HEK293 (cell line): ENCODE data around the gene SLC22A13.

Experiments
- CTCF ChIA-PET: fragments of 350-600 bp; formaldehyde crosslinking; extraction: SDS; loops from one replicate; lab custom pipeline; 2021; ENCODE audit warnings: antibody characterized with exemption; lab: Yijun Ruan, JAX
- POLR2A ChIA-PET: fragments of 300-600 bp; formaldehyde crosslinking; extraction: SDS; loops from one replicate; lab custom pipeline; 2020; ENCODE audit warnings: antibody characterized with exemption, inconsistent platforms; lab: Yijun Ruan, JAX
- H3K27ac ChIP-seq: fragments of 200-500 bp; sonication (Bioruptor generic); 2 replicates; pipeline ENCODE4 v1.5.1; 2014; ENCODE audit warnings: low read depth, low read length, control low read depth, inconsistent platforms; ENCODE audit errors: extremely low read depth
- H3K36me3 ChIP-seq, 2 experiments: fragments of 200-500 bp in 1 of 2; sonication (Bioruptor generic) in 1 of 2; 1 replicate in 1 of 2; 2 replicates in 1 of 2; pipeline ENCODE4 v1.5.1; 2014 to 2017; ENCODE audit warnings: inconsistent platforms in 2 of 2, low read length in 2 of 2; ENCODE audit not compliant: control insufficient read depth in 2 of 2, insufficient read depth in 1 of 2
- H3K4me1 ChIP-seq: fragments of 200-500 bp; sonication (Bioruptor generic); 2 replicates; pipeline ENCODE4 v1.5.1; 2014; ENCODE audit warnings: mild to moderate bottlenecking, low read length, inconsistent platforms; ENCODE audit not compliant: control insufficient read depth, insufficient read depth
- H3K4me3 ChIP-seq: 2 replicates; pipeline ENCODE4 v1.5.1; 2011; ENCODE audit warnings: low read depth, mild to moderate bottlenecking, control low read depth, low read length, moderate library complexity
- H3K9me3 ChIP-seq: fragments of 200-500 bp; sonication (Bioruptor generic); 2 replicates; pipeline ENCODE4 v1.5.1; 2014; ENCODE audit warnings: low read depth, low read length, inconsistent platforms; ENCODE audit not compliant: control insufficient read depth, insufficient read depth
- AEBP2 ChIP-seq: fragments of 450-650 bp; formaldehyde crosslinking; IDR thresholded peaks from 2 replicates; pipeline ENCODE4 v1.5.1; 2016; ENCODE audit warnings: missing biosample characterization, missing genetic modification characterization, borderline replicate concordance
- ELK4 ChIP-seq: IDR thresholded peaks from 2 replicates; pipeline ENCODE4 v1.6.1; 2011; ENCODE audit warnings: mild to moderate bottlenecking, low read depth, low read length, borderline replicate concordance
- GLIS2 ChIP-seq: fragments of 450-650 bp; formaldehyde crosslinking; IDR thresholded peaks from 2 replicates; pipeline ENCODE4 v1.5.1; 2016; ENCODE audit warnings: missing biosample characterization, missing genetic modification characterization
- KLF17 ChIP-seq: fragments of 450-650 bp; formaldehyde crosslinking; IDR thresholded peaks from 2 replicates; pipeline ENCODE4 v1.5.1; 2016; ENCODE audit warnings: missing biosample characterization, missing genetic modification characterization
- SP2 ChIP-seq: fragments of 450-650 bp; formaldehyde crosslinking; IDR thresholded peaks from 2 replicates; pipeline ENCODE4 v1.5.1; 2016; ENCODE audit warnings: missing biosample characterization, missing genetic modification characterization
- ZFP37 ChIP-seq: fragments of 450-650 bp; formaldehyde crosslinking; IDR thresholded peaks from 2 replicates; pipeline ENCODE4 v1.5.1; 2016; ENCODE audit warnings: missing biosample characterization, missing genetic modification characterization
- ZNF239 ChIP-seq: fragments of 450-650 bp; formaldehyde crosslinking; IDR thresholded peaks from 2 replicates; pipeline ENCODE4 v1.5.1; 2016; ENCODE audit warnings: missing biosample characterization, missing genetic modification characterization
- ZNF311 ChIP-seq: fragments of 450-650 bp; formaldehyde crosslinking; IDR thresholded peaks from 2 replicates; pipeline ENCODE4 v1.5.1; 2017; ENCODE audit warnings: missing biosample characterization, missing genetic modification characterization, borderline replicate concordance
- ZNF335 ChIP-seq: fragments of 450-650 bp; formaldehyde crosslinking; conservative IDR thresholded peaks from 2 replicates; pipeline ENCODE4 v1.5.1; 2016; ENCODE audit warnings: missing biosample characterization, missing genetic modification characterization
- ZNF350 ChIP-seq: fragments of 450-650 bp; formaldehyde crosslinking; IDR thresholded peaks from 2 replicates; pipeline ENCODE4 v1.5.0; 2017; ENCODE audit warnings: missing biosample characterization, mild to moderate bottlenecking, missing genetic modification characterization
- ZNF449 ChIP-seq: fragments of 450-650 bp; formaldehyde crosslinking; IDR thresholded peaks from 2 replicates; pipeline ENCODE4 v1.5.1; 2017; ENCODE audit warnings: missing biosample characterization, mild to moderate bottlenecking, missing genetic modification characterization, moderate library complexity
- ZNF518A ChIP-seq: fragments of 450-650 bp; formaldehyde crosslinking; conservative IDR thresholded peaks from 2 replicates; pipeline ENCODE4 v1.5.1; 2016; ENCODE audit warnings: low read depth, missing biosample characterization, missing genetic modification characterization
- ZNF555 ChIP-seq: fragments of 450-650 bp; formaldehyde crosslinking; conservative IDR thresholded peaks from 2 replicates; pipeline ENCODE4 v1.5.1; 2017; ENCODE audit warnings: missing biosample characterization, mild to moderate bottlenecking, missing genetic modification characterization, inconsistent platforms
- ZNF600 ChIP-seq: fragments of 450-650 bp; formaldehyde crosslinking; IDR thresholded peaks from 2 replicates; pipeline ENCODE4 v1.5.1; 2016; ENCODE audit warnings: missing biosample characterization, missing genetic modification characterization
- ZNF623 ChIP-seq: fragments of 450-650 bp; formaldehyde crosslinking; IDR thresholded peaks from 2 replicates; pipeline ENCODE4 v1.5.1; 2016; ENCODE audit warnings: missing biosample characterization, missing genetic modification characterization
- ZNF639 ChIP-seq: fragments of 450-650 bp; formaldehyde crosslinking; IDR thresholded peaks from 2 replicates; pipeline ENCODE4 v1.5.1; 2016; ENCODE audit warnings: missing biosample characterization, missing genetic modification characterization
- ZNF654 ChIP-seq: fragments of 450-650 bp; formaldehyde crosslinking; IDR thresholded peaks from 2 replicates; pipeline ENCODE4 v1.5.1; 2016; ENCODE audit warnings: low read depth, missing biosample characterization, missing genetic modification characterization
- ZNF660 ChIP-seq: fragments of 450-650 bp; IDR thresholded peaks from 2 replicates; pipeline ENCODE4 v1.5.1; 2018; ENCODE audit warnings: missing biosample characterization, mild to moderate bottlenecking, missing genetic modification characterization
- ZNF776 ChIP-seq: fragments of 450-650 bp; formaldehyde crosslinking; IDR thresholded peaks from 2 replicates; pipeline ENCODE4 v1.5.0; 2017; ENCODE audit warnings: missing biosample characterization, missing genetic modification characterization, borderline replicate concordance
- ZNF777 ChIP-seq: fragments of 450-650 bp; formaldehyde crosslinking; IDR thresholded peaks from 2 replicates; pipeline ENCODE4 v1.5.1; 2017; ENCODE audit warnings: missing biosample characterization, missing genetic modification characterization, borderline replicate concordance
- ZNF830 ChIP-seq: fragments of 450-650 bp; IDR thresholded peaks from 2 replicates; pipeline ENCODE4 v1.5.0; 2018; ENCODE audit warnings: missing biosample characterization, missing genetic modification characterization, low read depth, mild to moderate bottlenecking, moderate library complexity
- ZNF837 ChIP-seq: fragments of 450-650 bp; formaldehyde crosslinking; IDR thresholded peaks from 2 replicates; pipeline ENCODE4 v1.5.1; 2016; ENCODE audit warnings: missing biosample characterization, missing genetic modification characterization
- ZXDB ChIP-seq: fragments of 450-650 bp; formaldehyde crosslinking; IDR thresholded peaks from 2 replicates; pipeline ENCODE4 v1.5.1; 2016; ENCODE audit warnings: missing biosample characterization, missing genetic modification characterization
- TF ChIP-seq, protein P1 (sequence below): fragments of 450-650 bp; formaldehyde crosslinking; IDR thresholded peaks from 2 replicates; pipeline ENCODE4 v1.5.1; 2016; ENCODE audit warnings: missing biosample characterization, missing genetic modification characterization

Gene SLC22A13

GRCh38 chr3:38266810-38267209, 1.2 kb downstream of the SLC22A13 start:
- POLR2A ChIA-PET: no interaction called here
- H3K4me3 ChIP-seq: no peak overlapping the region
- no peaks in the 10 kb centered on the region for H3K4me1 ChIP-seq
- no peaks in the 10 kb centered on the region for H3K36me3 ChIP-seq
- no peak overlapping the region for H3K27ac ChIP-seq
- TF ChIP-seq ZNF837: no peak
- TF ChIP-seq ZNF660 (tag by site-specific recombination): no peak
- no peak for TF ChIP-seq ZNF518A
- no peak for TF ChIP-seq ZFP37 (tag by site-specific recombination)
- TF ChIP-seq ZXDB (tag by site-specific recombination): no peak
- TF ChIP-seq KLF17 (tag by site-specific recombination): no peak
- no peak for TF ChIP-seq ZNF777 (tag by site-specific recombination)
- no peak for TF ChIP-seq AEBP2 (tag by site-specific recombination)
- no peak for TF ChIP-seq ZNF449 (tag by site-specific recombination)
- no peak for TF ChIP-seq ZNF623 (tag by site-specific recombination)
- no peak for TF ChIP-seq GLIS2 (tag by site-specific recombination)
- TF ChIP-seq ZNF555 (tag by site-specific recombination): no peak
- no peak for TF ChIP-seq ZNF639 (tag by site-specific recombination)
- no peak for TF ChIP-seq ZNF776
- TF ChIP-seq, all 188 proteins: peak for 0
- H3K9me3 ChIP-seq: no peaks in the 10 kb centered on the region
- CTCF ChIA-PET: no interaction called here

DNA sequence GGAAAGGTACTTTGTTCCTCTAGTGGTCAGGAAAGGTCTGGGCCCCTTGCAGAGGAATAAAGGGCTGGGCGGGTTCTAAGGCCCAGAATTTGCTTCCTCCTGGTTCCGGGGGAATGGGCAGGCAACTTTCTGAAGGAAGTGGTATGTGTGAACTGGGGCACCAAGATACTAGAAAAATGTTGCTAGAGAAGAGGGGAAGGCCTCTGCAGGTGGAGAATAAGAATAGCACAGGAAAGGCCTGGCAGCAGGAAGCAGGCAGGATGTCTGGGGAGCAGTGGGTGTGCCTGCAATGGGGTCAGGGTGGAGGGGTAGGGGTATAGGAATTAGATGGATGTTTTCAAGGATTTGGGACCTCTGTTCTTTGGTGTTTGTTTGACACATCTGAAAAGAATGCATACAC, 2.0 kb downstream of the SLC22A13 start:
- CTCF ChIA-PET: no interaction called here
- Histone ChIP-seq H3K4me3 (no peak overlapping the region), H3K36me3 (no peaks in the 10 kb centered on the region), H3K4me1 (no peaks in the 10 kb centered on the region), H3K9me3 (no peaks in the 10 kb centered on the region), H3K27ac (no peak overlapping the region)
- POLR2A ChIA-PET: no interaction called here
- TF ChIP-seq, protein P1, sequence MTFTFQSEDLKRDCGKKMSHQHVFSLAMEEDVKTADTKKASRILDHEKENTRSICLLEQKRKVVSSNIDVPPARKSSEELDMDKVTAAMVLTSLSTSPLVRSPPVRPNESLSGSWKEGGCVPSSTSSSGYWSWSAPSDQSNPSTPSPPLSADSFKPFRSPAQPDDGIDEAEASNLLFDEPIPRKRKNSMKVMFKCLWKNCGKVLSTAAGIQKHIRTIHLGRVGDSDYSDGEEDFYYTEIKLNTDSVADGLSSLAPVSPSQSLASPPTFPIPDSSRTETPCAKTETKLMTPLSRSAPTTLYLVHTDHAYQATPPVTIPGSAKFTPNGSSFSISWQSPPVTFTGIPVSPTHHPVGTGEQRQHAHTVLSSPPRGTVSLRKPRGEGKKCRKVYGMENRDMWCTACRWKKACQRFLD: no peak
- TF ChIP-seq ZNF600 (tag by site-specific recombination) (no peak), SP2 (no peak), ZNF239 (no peak), ZNF830 (tag by site-specific recombination) (no peak), ZNF350 (no peak), ZXDB (tag by site-specific recombination) (no peak), ZNF311 (tag by site-specific recombination) (no peak), ZNF654 (no peak), ELK4 (no peak), ZNF335 (tag by site-specific recombination) (no peak)
